Spinal cord (tissue), 10 donors: ENCODE measurements around the gene PTRH1. TPM values are rescaled to one million over a fixed set of nuclear protein-coding genes. Genes with fewer than 3 reads are reported as not detected.
A peak's percentile ranks its signal among the peaks of the same experiment; 100 is the strongest.

ENCODE experiments used
- DNase-seq, 6 donors: peaks; one replicate each; pipeline versions ENCODE4 v3.0.0 to v3.0.0-alpha.2; 2013 to 2015; ENCODE audit warnings: low spot score in 6 of 6, low read depth in 4 of 6
- H3K27ac ChIP-seq: one replicate; pipeline ENCODE4 v1.5.1; 2013; ENCODE audit warnings: low read depth, low read length, control low read depth
- H3K27me3 ChIP-seq: one replicate; pipeline ENCODE4 v1.6.1; 2013; ENCODE audit warnings: low read length; ENCODE audit not compliant: control insufficient read depth, insufficient read depth
- H3K36me3 ChIP-seq: one replicate; pipeline ENCODE4 v1.6.1; 2013; ENCODE audit warnings: low read length; ENCODE audit not compliant: control insufficient read depth, insufficient read depth
- H3K4me1 ChIP-seq: one replicate; pipeline ENCODE4 v1.6.1; 2013; ENCODE audit warnings: low read length; ENCODE audit not compliant: control insufficient read depth, insufficient read depth
- H3K4me3 ChIP-seq: one replicate; pipeline ENCODE4 v1.5.1; 2013; ENCODE audit warnings: low read depth, low read length, control low read depth
- H3K9me3 ChIP-seq: one replicate; pipeline ENCODE4 v1.6.1; 2013; ENCODE audit warnings: low read length; ENCODE audit not compliant: control insufficient read depth, insufficient read depth
- WGBS: methylation state at CpG from one replicate; pipeline ENCODE4 v1.1.5; 2013; ENCODE audit warnings: missing lambda C conversion rate; ENCODE audit not compliant: insufficient coverage; 5-methylcytosine and 5-hydroxymethylcytosine counted together
- polyA plus RNA-seq, 2 donors: library from polyadenylated mRNA; unstranded; fragments of 120-200 nt; gene quantifications; one replicate each; pipeline ENCODE4 v1.2.1, GENCODE V29; 2013; ENCODE audit not compliant: insufficient read length in 2 of 2
- total RNA-seq, 2 donors: library from RNA; depleted of rRNA in 1 of 2; stranded (reverse); fragments of 120-200 nt in 1 of 2; fragments of >200 nt in 1 of 2; gene quantifications; one replicate each; pipeline versions ENCODE4 v1.2.3 to v1.2.4, GENCODE V29; 2013 to 2014
- donor health status: healthy.

The PTRH1 gene
- total and polyA plus RNA-seq, 4 donors: 11.7 to 19.0 (median 15.9) TPM

GRCh38 chr9:127755061-127756060 lies 39.9 kb upstream of the PTRH1 start:
- H3K9me3 ChIP-seq: no peaks in the 10 kb centered on the region
- peaks cover 11% of the 10 kb centered on the region for H3K36me3 ChIP-seq
- peaks cover 17% of the 10 kb centered on the region for H3K27me3 ChIP-seq
- no peak overlapping the region for H3K27ac ChIP-seq
- peaks cover 36% of the 10 kb centered on the region for H3K4me1 ChIP-seq
- 14% methylated on average over 37 of the region's 61 CpGs for WGBS
- H3K4me3 ChIP-seq: peak overlapping the region; percentile 35
- DNase-seq: peak in 2 of 6 donors; percentile 92 to 94

GRCh38 chr9:127754099-127755060 lies 38.9 kb upstream of the PTRH1 start:
- Histone ChIP-seq H3K36me3 (peaks cover 17% of the 10 kb centered on the region), H3K27me3 (peaks cover 17% of the 10 kb centered on the region), H3K9me3 (no peaks in the 10 kb centered on the region), H3K4me3 (peak overlapping the region; percentile 54), H3K4me1 (peaks cover 36% of the 10 kb centered on the region), H3K27ac (no peak overlapping the region)
- peak in 3 of 6 donors; percentile 68 to 95 (median 93) for DNase-seq
- WGBS: 3% methylated on average over 86 of the region's 86 CpGs

- WGBS: 42% methylated on average over 5 of the region's 8 CpGs
- no peak for DNase-seq
- peaks cover 24% of the 10 kb centered on the region for H3K36me3 ChIP-seq
- H3K27ac ChIP-seq: no peak overlapping the region
- peaks cover 17% of the 10 kb centered on the region for H3K27me3 ChIP-seq
- no peak overlapping the region for H3K4me3 ChIP-seq
- no peaks in the 10 kb centered on the region for H3K9me3 ChIP-seq
- peaks cover 36% of the 10 kb centered on the region for H3K4me1 ChIP-seq
Observed at GRCh38 chr9:127753622-127754021, 38.2 kb upstream of the PTRH1 start.

- Histone ChIP-seq H3K27me3 (peaks cover 17% of the 10 kb centered on the region), H3K27ac (no peak overlapping the region), H3K4me1 (peaks cover 36% of the 10 kb centered on the region), H3K36me3 (peaks cover 29% of the 10 kb centered on the region), H3K9me3 (no peaks in the 10 kb centered on the region), H3K4me3 (no peak overlapping the region)
- WGBS: 70% methylated on average over 6 of the region's 8 CpGs
- DNase-seq: no peak
Observed at GRCh38 chr9:127753148-127753547, 37.7 kb upstream of the PTRH1 start.

- peaks cover 41% of the 10 kb centered on the region for H3K36me3 ChIP-seq
- no peaks in the 10 kb centered on the region for H3K9me3 ChIP-seq
- H3K4me1 ChIP-seq: peaks cover 36% of the 10 kb centered on the region
- 64% methylated on average over 5 of the region's 10 CpGs for WGBS
- peaks cover 17% of the 10 kb centered on the region for H3K27me3 ChIP-seq
- DNase-seq: no peak
- H3K4me3 ChIP-seq: no peak overlapping the region
- H3K27ac ChIP-seq: no peak overlapping the region
Observed at GRCh38 chr9:127751269-127752054, 36.0 kb upstream of the PTRH1 start.

- Histone ChIP-seq H3K4me3 (no peak overlapping the region), H3K27me3 (peaks cover 7% of the 10 kb centered on the region), H3K4me1 (peaks cover 23% of the 10 kb centered on the region), H3K27ac (no peak overlapping the region), H3K9me3 (no peaks in the 10 kb centered on the region), H3K36me3 (peaks cover 51% of the 10 kb centered on the region)
- 95% methylated on average over 26 of the region's 26 CpGs for WGBS
- DNase-seq: no peak
Observed at GRCh38 chr9:127749090-127749787, 33.8 kb upstream of the PTRH1 start.

- Histone ChIP-seq H3K9me3 (no peaks in the 10 kb centered on the region), H3K4me3 (no peak overlapping the region), H3K36me3 (peaks cover 56% of the 10 kb centered on the region), H3K27me3 (no peaks in the 10 kb centered on the region), H3K27ac (no peak overlapping the region), H3K4me1 (peaks cover 16% of the 10 kb centered on the region)
- 71% methylated on average over 13 of the region's 15 CpGs for WGBS
- no peak for DNase-seq
Observed at GRCh38 chr9:127746959-127747569, 31.6 kb upstream of the PTRH1 start.

GRCh38 chr9:127744398-127745110 lies 29.1 kb upstream of the PTRH1 start:
- Histone ChIP-seq H3K27me3 (no peaks in the 10 kb centered on the region), H3K36me3 (peaks cover 60% of the 10 kb centered on the region), H3K9me3 (no peaks in the 10 kb centered on the region), H3K4me1 (peaks cover 21% of the 10 kb centered on the region), H3K27ac (no peak overlapping the region), H3K4me3 (no peak overlapping the region)
- no peak for DNase-seq
- 88% methylated on average over 13 of the region's 19 CpGs for WGBS
